ENCODE data around the gene TXLNB.

The TXLNB gene

GRCh38 chr6:139271056-139271455 lies 20.7 kb downstream of the TXLNB start:
- no peak for DNase-seq (ENCODE audit: low read depth in 2 of 2)

- no peak for DNase-seq (ENCODE audit: low read depth in 2 of 2)
These were observed 21.5 kb downstream of the TXLNB start for GRCh38 chr6:139270249-139270648.

DNA sequence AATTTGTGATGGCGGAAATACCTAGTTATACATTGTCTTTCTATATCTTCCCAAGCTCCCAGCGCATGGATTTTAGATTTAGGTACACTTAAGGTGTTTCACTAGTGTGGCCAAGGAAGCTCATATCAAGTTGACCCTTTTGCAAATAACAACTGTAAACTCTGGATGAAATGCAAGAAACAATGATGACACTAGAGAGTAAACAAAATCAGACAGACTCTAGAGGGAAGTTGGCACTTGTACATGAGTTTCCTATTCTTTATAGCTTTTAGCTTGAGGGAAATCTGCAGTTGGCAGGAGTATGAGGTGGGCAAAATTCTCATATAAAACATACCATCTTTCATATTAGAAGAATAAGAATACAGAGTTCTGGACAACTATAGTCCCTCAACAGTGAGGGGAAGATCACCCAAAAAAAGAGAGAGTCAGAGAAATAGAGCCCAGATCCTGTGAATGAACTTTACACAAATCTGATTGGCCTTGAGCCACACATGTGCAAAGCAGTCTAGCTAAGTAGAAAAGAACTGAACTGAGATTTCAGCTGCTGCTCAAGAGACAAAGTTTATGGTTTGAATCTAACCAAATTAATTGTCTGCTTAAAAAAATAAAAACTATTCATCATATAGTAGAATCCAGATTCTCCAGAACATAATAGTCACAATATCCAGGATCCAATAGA lies 26.1 kb downstream of the TXLNB start:
- DNase-seq (ENCODE audit: low read depth in 2 of 2), result no peak

DNA sequence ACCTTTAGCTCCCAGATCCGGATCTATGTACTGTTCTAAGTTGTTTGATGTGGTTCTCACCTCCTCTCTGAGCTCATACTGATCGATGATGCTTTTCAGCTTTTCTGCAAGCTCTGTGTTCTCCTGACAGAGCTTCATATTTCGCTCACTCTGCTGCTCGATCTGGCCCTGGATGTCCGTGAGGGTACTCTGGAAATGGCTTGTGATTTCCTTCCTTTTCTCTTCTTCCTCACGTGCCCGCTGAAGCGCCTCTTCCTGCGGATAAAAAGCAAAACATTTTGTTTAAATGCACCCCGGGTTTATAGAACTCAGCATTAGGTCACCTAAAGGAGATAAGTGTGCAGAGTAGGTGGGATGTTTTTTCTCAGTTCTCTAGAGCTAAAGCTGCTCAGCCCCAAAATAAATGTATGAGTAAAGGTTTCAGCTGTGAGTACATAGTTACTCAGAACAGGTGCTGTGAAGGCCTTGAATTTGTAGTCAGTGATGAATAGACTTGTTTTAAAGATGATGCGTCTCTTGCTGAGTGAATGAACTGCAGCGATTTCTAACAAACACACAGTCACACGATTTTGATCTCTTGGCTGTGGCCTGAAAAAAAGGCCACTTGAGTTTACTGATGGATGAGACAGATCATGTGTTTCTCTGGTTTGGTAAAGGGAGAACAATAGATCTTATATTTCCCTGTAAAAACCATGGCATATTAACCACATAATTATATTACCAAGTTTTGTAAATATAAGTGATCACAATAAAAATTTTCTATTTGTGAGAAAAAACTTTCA lies 29.1 kb downstream of the TXLNB start:
- DNase-seq (ENCODE audit: low read depth in 2 of 2), result peak in 1 of 2 donors; percentile 10

GRCh38 chr6:139257821-139258398 lies 33.9 kb downstream of the TXLNB start:
- no peak for DNase-seq (ENCODE audit: low read depth in 2 of 2)

DNA sequence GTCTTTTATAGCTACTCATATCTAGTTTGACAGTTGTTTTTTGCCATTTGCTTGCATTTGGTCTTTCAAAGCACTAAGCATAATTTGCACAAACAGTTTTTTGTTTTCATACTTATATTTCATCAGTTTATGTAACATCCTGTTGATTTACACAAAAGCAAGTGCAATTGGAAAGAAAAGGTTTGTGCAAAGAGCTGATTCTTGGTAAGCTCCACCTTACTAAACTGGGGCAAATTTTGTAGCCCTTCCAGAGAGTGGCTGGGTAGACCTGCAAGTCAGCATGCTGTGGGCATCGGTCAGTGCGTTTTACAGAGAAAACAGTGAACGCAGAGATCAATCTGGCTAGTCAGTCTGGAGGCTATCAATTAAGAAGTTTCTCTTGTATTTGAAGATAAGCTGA lies 34.5 kb downstream of the TXLNB start:
- DNase-seq (ENCODE audit: low read depth in 2 of 2), result no peak

DNA sequence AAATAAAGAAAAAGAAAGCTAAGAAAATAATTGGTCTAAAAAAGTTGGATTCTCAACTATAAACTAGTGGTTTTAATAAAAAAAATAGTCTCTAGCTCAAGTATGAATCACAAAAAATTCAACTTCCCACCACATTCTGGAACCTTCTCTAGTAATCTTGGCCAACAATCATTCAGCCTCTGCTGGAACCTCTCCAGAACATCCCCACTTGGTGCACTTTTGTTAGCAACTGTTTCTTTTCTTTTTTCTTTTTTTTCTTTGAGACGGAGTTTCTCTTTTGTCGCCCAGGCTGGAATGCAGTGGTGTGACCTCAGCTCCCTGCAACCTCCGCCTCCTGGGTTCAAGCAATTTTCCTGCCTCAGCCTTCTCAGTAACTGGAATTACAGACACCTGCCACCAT lies 35.7 kb downstream of the TXLNB start:
- no peak for DNase-seq (ENCODE audit: low read depth in 2 of 2)

GRCh38 chr6:139254196-139254595 lies 37.6 kb downstream of the TXLNB start:
- no peak for DNase-seq (ENCODE audit: low read depth in 2 of 2)

DNA sequence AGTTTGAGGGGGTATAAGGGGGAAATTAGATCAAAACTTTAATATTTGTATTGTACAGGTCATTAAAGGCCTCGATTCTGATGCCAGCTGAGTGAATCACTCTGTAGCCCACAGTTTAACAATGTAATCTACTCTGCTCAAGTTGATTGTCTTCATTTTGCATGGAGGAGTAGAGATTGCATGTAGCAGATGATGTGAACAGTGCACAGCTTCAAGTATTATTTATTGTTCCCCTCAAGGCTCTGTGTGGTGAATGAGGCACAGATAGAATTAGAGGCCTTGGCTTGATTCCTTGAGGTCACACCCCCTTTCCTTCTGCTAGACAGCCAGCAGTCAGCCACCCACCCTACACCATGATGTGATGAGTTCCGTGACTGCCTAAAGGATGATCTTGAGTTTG lies 38.1 kb downstream of the TXLNB start:
- no peak for DNase-seq (ENCODE audit: low read depth in 2 of 2)

DNA sequence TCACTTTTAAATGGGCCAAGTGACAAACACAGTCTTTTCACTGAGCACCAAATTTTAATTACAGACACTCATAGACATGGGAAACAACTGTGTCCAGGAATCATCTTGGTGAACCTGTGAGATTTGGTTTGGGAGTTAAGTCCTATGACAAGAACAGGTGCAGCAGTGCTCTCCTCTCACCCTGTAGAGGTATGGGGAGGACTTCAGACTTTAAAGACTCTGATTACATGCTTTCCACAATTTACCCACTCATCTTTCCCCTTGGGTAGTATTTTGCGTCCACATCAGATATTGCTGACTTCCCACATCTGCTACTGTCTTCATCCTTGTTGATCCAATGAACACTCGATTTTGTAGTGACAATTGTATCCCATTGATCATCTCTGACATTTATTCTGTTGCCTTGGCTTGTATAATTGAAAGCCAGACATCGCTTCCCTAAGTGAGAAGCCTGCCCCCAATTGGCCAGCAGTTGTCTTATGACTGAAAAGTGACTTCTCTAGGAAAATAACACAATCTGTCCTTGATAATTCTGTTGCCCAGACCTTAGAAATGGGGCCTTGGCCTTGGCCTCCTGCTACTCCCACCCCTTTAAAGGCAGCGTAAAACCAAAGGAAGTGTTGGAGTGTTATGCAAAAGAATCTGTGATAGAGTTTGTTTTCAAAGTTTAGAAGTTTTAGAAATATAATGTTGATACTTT lies 40.0 kb downstream of the TXLNB start:
- no peak for DNase-seq (ENCODE audit: low read depth in 2 of 2)

DNA sequence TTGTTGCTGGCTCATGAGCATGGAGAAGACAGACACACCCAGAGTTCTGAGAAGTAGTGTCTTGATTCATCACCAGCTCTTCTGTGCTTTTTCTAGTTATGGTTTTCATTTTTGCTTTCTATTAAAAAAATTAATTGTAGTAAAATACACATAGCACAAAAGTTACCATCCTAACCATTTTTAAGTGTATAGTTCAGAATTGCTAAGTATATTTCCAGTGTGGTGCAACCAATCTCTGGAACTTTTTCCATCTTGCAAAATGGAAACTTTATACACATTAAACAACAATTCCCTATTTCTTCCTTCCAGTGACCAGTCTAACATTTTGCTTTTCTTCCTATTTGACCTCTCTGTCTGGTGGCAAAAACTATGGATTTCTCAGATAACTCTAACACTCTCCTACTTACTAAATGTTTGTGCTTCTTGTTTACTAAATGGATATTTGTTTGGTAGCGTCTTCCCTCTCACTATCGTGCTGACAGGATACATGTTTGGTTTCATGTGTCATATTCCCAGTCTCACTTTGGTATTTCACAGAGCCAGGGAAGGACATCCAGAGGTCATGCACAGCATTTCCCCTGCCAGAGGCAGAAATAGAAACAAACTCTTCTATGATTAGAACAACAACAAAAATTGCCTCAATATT lies 40.6 kb downstream of the TXLNB start:
- no peak for DNase-seq (ENCODE audit: low read depth in 2 of 2)

DNA sequence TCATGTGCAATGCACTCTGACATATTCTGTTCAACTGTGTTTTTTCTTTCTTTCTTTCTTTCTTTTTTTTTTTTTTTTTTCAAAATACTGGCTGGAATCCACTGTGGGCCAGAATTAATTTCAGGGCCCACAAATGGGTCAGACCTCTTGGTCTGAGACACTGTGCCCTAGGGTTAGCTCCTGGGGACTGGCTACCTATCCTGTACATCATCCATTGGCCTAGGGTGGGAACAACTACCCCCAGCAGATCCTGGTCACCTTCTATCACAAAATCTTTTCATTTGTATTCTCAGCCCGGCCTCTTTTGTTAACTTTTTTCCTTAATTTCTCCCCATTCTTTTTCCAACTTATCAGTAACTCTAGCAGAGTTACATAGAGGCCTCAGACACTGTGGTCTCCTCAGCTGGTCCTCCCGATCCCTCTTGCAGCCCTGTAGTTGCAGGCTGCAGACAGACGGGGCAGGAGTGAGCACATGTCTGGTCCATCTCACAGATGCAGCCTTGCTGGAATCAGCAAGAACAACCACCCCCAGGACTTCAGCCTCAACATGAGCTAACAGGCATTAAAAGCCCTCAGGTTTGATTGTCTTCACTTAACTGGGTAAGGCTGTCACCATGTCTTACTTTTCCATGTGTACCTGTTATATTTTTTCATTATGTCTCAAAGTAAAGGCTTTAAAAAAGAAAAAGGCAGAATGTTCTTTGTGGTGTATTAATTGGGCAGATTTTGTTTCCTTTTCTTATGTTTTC lies 41.3 kb downstream of the TXLNB start:
- peak in 1 of 2 donors; percentile 25 for DNase-seq (ENCODE audit: low read depth in 2 of 2)

- DNase-seq (ENCODE audit: low read depth in 2 of 2), result peak in 1 of 2 donors; percentile 28
These were observed 42.4 kb downstream of the TXLNB start for GRCh38 chr6:139249395-139249794.

- no peak for DNase-seq (ENCODE audit: low read depth in 2 of 2)
These were observed 42.9 kb downstream of the TXLNB start for GRCh38 chr6:139248911-139249310.

DNA sequence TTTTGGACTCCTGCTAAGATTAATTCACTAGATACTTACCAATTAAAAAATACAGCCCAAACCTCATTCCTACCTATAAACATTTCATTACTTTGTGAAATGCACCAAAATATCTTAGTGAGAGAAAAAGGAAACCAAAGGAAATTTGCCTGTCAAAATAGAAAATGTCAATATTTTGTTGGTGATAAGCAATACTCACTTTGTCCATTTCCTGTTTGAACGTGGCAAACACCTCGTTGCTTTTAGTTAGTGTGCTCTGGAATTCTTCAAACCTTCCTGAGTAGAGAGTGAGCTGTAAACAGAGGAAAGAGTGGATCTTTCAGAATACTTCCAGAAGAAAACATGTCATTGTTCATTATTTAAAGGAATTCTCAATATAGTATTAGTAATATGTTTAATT lies 44.2 kb downstream of the TXLNB start:
- DNase-seq (ENCODE audit: low read depth in 2 of 2), result no peak

GRCh38 chr6:139243536-139243935 lies 48.3 kb downstream of the TXLNB start:
- DNase-seq (ENCODE audit: low read depth in 2 of 2), result no peak

- DNase-seq (ENCODE audit: low read depth in 2 of 2), result no peak
These were observed 49.1 kb downstream of the TXLNB start for GRCh38 chr6:139242457-139243240.

DNA sequence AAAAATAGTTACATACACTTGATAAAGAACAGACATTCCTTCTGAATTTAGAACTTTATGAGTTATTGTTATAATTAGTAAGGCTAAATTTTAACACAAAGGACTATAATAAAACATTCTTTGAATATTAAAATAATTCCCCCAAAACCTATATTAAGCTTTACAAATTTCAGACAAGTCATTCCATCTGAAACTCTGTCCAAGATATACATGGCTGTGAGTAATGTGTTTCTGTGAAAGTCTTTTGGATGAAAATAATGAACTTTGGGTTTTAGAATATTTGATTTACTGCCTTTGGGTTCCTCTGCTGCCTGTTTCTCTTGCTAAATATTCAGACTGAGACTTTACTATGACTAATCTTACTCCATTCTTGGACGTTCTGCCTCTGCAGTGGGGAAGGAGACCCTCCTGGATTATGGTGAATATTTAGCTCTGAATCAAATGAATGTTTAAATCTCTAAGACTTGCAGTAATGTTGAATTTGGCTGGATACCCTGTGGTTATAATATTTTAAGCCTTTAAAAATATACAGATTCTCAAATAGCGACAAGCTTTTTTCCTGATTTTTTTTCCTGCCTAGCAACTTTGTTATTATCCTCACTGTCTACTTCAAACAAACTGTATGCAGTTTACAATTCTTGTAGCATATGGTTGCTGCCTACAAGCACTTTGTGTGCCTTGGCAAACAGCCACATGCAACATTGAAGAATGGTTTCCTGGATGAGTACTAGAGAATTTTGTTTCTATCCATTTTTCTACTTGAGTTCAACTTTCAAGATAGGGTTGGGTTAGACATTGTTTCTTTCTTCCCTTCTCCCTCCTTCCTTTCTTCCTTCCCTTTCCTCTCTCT lies 51.4 kb downstream of the TXLNB start:
- no peak for DNase-seq (ENCODE audit: low read depth in 2 of 2)

- DNase-seq (ENCODE audit: low read depth in 2 of 2), result no peak
These were observed 52.7 kb downstream of the TXLNB start for GRCh38 chr6:139239064-139239463.

Data from stimulated activated CD4-positive, alpha-beta T cell treated with anti-CD3 and anti-CD28 coated beads, Interleukin-1b, Interleukin-23, amount 100 ng/mL, for 4 hours (primary cell).